T-helper 22 cell (primary cell): ENCODE data around the gene CYFIP2.

ENCODE experiments used
- DNase-seq: peaks from one replicate; pipeline ENCODE4 v3.0.0-alpha.2; 2020; ENCODE audit warnings: low read depth

CYFIP2 gene

GRCh38 chr5:157288405-157289163, 22.7 kb downstream of the CYFIP2 start:
- DNase-seq, result no peak

DNA sequence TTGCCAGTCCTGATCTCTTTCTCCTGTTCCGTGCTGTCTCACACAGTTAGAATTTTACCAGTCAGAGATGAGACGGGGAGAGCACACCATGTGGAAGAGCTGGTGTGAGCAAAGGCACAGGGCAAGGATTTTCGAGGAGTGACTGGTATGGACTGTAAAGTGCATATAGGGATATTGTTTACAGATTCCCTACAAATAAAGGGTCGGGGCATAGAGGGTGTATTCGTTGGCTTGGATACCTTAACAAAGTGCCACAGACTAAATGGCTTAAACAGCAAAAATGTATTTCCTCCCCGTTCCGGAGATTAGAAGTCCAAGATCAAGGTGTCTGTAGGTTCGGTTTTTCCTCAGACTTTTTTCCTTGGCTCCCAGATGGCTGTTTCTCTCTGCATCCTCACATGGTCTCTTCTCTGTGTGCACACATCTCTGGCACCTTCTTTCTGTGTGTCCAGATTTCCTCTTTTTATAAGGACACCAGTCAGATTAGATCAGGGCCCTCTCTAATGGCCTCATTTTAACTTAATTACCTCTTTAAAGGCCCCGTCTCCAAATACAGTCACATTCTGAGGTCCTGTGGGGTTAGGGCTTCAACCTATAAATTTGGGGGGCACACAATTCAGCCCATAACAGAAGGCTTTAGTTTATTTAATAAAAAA, 23.4 kb downstream of the CYFIP2 start:
- no peak for DNase-seq

- no peak for DNase-seq
Measured at GRCh38 chr5:157290156-157290980, 24.4 kb downstream of the CYFIP2 start.

DNA sequence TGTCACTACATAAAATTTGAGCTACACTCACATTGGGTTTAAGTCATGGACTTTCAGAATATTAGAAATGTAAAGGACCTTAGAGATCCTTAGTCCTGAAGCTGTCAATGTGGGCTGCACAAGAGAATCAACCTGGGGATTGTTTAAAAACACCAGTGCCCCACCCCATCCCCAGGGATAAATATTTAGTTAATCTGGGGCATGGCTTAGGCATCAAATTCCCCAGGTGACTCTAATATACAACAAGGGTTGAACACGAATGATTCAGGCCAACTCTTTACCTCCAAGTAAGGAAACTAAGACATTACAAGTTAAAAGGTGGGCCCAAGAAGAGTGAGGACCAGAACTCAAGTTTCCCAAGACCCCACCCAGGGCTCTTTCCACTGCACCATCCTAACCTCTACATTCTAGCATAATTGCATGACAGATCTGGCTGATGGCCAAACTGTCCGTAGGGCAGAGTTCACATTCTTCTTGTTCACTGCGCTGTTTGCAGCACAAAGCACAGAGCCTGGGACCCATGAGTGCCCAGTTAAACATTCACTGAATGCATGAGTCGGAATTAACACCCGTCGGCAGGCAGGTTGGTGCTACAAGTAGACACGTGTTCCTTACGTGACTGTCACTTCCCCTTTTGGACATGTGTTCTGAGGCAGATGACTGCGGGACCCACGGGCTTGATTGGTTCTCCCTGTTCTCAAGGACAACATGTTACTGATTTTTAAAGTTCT, 25.2 kb downstream of the CYFIP2 start:
- no peak for DNase-seq

DNA sequence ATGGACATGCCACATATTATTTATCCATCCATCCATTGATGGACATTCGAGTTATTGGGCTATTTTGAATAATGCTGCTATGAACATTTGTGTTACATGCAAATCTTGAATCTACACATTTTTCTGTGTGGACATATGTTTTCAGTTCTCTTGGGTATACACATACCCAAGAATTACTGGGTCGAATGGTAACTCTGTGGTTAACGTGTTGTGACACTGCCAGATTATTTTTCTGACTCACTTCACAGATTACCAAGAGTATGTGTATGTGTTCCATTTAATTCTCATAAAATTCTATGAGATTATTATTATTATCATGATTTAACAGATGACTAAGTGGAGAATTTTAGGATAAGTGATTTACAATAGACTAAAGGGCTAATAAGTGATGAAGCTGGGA, 26.7 kb downstream of the CYFIP2 start:
- no peak for DNase-seq

DNA sequence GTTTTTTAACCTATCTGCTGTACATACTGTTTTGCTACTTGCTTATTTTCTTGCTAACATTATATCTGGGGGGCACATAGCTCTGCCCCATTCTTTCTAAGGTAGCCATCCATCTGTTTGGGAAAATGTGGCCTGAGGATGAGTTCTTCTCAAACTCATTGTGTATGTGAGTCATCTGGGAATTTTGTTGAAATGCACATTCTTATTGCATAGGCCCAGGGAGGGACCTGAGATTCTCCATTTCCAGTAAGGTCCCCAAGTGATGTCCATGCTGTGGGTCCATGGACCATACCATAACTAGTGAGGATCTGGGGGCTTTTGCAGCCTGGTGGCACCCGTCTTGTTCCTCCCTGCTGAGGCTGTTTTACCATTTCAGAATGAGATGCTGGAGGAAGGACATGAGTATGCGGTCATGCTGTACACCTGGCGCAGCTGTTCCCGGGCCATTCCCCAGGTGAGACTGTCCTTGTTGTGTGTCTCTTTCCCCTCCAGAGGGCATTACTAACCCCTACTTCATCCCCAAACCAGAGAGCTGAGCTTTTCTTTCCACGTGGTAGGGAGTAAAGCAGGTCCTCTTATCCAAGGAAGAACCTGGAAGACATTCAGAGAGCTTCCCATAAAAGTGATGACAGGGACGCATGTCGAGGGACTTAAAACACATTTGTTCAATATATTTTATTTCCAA, 28.6 kb downstream of the CYFIP2 start:
- DNase-seq, result no peak

- DNase-seq, result no peak
Measured at GRCh38 chr5:157295247-157295646, 29.3 kb downstream of the CYFIP2 start.

DNA sequence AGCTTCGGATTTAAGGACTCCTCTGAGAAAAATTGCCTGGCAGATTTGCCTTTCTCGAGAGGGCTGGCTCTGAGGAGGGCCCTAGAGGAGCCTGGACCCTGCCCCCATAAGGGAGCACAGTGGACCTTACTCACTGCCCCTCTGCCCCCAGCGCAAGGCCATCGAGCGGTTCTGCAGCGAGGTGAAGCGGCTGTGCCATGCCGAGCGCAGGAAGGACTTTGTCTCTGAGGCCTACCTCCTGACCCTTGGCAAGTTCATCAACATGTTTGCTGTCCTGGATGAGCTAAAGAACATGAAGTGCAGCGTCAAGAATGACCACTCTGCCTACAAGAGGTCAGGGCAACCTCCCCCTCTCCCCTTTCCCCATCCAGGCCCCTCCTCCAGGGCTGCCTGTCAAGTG, 34.6 kb downstream of the CYFIP2 start:
- no peak for DNase-seq

- DNase-seq, result no peak
Measured at GRCh38 chr5:157301066-157301465, 35.1 kb downstream of the CYFIP2 start.

GRCh38 chr5:157303023-157303422, 37.1 kb downstream of the CYFIP2 start:
- no peak for DNase-seq

GRCh38 chr5:157303667-157304327, 37.9 kb downstream of the CYFIP2 start:
- peak; percentile 26 for DNase-seq

DNA sequence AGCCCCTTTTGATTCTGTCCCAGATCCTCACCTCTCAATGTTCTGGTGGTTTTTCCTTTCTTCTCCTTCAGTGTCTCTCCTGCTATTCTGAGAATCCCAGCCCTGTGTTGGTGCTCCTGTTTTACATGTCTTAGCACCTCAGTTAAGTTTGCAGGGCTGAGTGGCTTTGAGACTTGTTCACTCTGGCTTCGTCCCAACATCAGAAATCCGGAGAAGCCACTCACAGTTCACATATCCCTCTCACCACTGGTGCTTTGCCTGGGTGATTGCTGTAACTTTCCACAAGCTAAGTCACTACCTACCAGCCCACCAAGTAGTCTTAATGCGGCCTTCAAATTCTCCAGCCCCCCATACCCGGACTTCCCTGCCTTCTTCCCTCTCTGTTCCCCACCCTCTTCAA, 40.2 kb downstream of the CYFIP2 start:
- DNase-seq, result no peak

GRCh38 chr5:157306692-157307471, 41.0 kb downstream of the CYFIP2 start:
- DNase-seq, result no peak

DNA sequence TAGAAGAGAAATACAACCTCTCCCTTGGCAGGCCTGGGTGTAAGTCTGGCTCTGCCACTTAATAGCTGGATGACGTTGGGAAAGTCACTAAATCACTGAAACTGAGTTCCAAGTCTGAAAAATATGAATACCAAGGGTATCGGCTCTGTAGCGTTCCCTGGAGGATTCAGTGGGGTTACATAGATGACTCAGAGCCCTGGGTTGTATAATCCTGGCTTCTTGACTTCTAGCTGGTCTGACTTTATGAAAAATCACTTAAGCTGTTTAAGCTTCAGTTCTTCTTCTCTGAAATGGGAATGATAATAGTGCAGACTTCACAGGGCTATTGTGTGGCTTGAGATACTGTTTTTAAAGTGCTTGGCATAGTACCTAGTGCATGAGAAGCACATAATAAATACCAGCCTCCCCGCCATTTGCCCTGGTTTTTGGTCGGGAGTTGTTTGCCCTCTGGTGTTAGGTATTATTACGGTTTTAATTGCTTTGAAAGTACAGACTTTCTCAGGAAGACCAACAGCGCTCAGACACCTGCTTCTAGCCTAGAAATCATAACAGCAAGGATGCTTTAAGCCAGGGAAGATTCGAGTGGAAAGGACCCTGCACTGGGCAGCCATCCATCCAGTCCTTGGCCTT, 43.0 kb downstream of the CYFIP2 start:
- DNase-seq, result no peak

GRCh38 chr5:157309796-157310195, 43.9 kb downstream of the CYFIP2 start:
- no peak for DNase-seq

GRCh38 chr5:157311595-157311994, 45.7 kb downstream of the CYFIP2 start:
- DNase-seq, result no peak

DNA sequence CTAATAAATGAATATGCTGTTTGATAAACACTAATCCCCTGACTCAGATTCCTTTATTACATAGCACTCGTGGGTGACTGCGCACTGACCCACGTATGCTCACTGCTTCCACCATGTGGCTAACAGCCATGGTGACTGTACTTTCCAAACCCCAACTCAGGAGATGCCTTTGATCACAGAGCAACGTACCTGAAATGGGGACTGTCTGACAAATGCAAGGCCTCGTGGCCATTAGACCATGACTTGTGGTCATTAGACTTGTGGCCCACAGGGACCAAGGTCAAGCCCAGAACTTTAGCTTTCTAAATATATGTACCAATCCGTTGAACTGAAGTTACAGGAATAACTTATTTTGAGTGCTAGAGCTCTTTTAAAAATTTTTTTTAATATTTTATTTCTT, 46.6 kb downstream of the CYFIP2 start:
- DNase-seq, result peak; percentile 39

- no peak for DNase-seq
Measured at GRCh38 chr5:157322581-157322980, 56.7 kb downstream of the CYFIP2 start.

DNA sequence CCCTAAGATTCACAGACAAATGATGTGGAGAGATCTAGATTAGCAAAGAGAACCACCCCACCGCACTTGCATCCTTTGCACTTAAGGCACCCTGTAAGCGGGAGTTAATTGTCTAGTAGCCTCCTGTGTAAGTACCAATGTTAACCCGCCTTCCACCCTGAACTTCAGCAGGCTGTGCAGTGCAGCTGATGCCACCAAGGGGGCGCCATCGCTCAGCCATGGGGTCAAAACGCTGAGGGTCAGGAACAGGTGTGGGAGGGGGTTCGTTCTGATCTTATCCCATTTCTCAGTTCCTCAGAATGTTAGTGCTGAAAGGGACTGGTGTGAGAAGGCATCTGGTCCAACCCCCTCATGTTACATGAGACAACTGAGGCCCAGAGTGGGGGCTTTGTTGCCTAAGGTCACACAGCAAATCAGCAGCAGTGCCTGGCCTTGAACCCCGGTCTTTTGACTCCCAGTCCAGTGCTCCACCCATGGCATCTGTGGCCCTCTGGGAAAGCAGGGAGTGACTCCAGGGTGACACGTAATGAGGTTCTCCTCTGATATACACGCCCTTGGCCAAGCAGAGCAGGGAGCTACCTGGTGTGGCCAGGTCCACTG, 57.3 kb downstream of the CYFIP2 start:
- no peak for DNase-seq
